AG09309 (cell line): ENCODE data around the gene RNASE12.

Experiments used
- DNase-seq: peaks from one replicate; pipeline ENCODE4 v3.0.0-alpha.2; 2010; ENCODE audit warnings: low read depth
- H3K4me3 ChIP-seq: 2 replicates; pipeline ENCODE4 v1.5.1; 2011; ENCODE audit warnings: mild to moderate bottlenecking, low read depth, low read length, moderate library complexity; ENCODE audit not compliant: control insufficient read depth
- CTCF ChIP-seq: IDR thresholded peaks from 2 replicates; pipeline ENCODE4 v1.5.1; 2011; ENCODE audit warnings: mild to moderate bottlenecking, low read depth, low read length, inconsistent platforms; ENCODE audit not compliant: insufficient read depth, control insufficient read depth; ENCODE audit errors: missing control alignments

RNASE12 gene

GRCh38 chr14:20608383-20609110 is 17.4 kb upstream of the RNASE12 start:
- DNase-seq = no peak
- no peak for TF ChIP-seq CTCF
- H3K4me3 ChIP-seq = no peak overlapping the region

- no peak overlapping the region for H3K4me3 ChIP-seq
- no peak for DNase-seq
- no peak for TF ChIP-seq CTCF
Measured at GRCh38 chr14:20607617-20608016, 16.4 kb upstream of the RNASE12 start.

- no peak for DNase-seq
- no peak for TF ChIP-seq CTCF
- no peak overlapping the region for H3K4me3 ChIP-seq
Measured at GRCh38 chr14:20606902-20607242, 15.7 kb upstream of the RNASE12 start.

GRCh38 chr14:20606190-20606901 is 15.2 kb upstream of the RNASE12 start:
- no peak for DNase-seq
- peak; percentile 76 for TF ChIP-seq CTCF
- H3K4me3 ChIP-seq = no peak overlapping the region

- no peak for TF ChIP-seq CTCF
- H3K4me3 ChIP-seq = no peak overlapping the region
- DNase-seq = no peak
Measured at GRCh38 chr14:20603813-20604690, 12.9 kb upstream of the RNASE12 start.

GRCh38 chr14:20602583-20602982 is 11.4 kb upstream of the RNASE12 start:
- TF ChIP-seq CTCF = no peak

More at GRCh38 chr14:20602583-20602982, 11.4 kb upstream of the RNASE12 start:
- H3K4me3 ChIP-seq = no peak overlapping the region
- DNase-seq = no peak
